SH-SY5Y (cell line): ENCODE measurements around the gene PAX5.

Source experiments
- GATA2 ChIP-seq: IDR thresholded peaks from 2 replicates; pipeline ENCODE4 v1.6.1; 2011; ENCODE audit warnings: mild to moderate bottlenecking, low read depth, low read length
- GATA3 ChIP-seq: IDR thresholded peaks from 2 replicates; pipeline ENCODE4 v1.6.1; 2011; ENCODE audit warnings: low read depth, mild to moderate bottlenecking, low read length, moderate library complexity

- no peak for TF ChIP-seq GATA2
- TF ChIP-seq GATA3 = no peak
These were observed 23.9 kb downstream of the PAX5 start for GRCh38 chr9:37010180-37010579.
